ENCODE results near the gene ARHGEF19.

Gene ARHGEF19

GRCh38 chr1:16244650-16245285 lies 32.3 kb upstream of the ARHGEF19 start:
- no peak for DNase-seq (ENCODE audit: low read depth in 2 of 2)

- peak; percentile 55 to 57 for DNase-seq (ENCODE audit: low read depth in 2 of 2)
Measured at GRCh38 chr1:16243936-16244649, 31.6 kb upstream of the ARHGEF19 start.

- DNase-seq (ENCODE audit: low read depth in 2 of 2), result no peak
Measured at GRCh38 chr1:16243215-16243610, 30.8 kb upstream of the ARHGEF19 start.

GRCh38 chr1:16242556-16243214 lies 30.2 kb upstream of the ARHGEF19 start:
- DNase-seq (ENCODE audit: low read depth in 2 of 2), result no peak

GRCh38 chr1:16241221-16241708 lies 28.8 kb upstream of the ARHGEF19 start:
- DNase-seq (ENCODE audit: low read depth in 2 of 2), result no peak

- no peak for DNase-seq (ENCODE audit: low read depth in 2 of 2)
Measured at GRCh38 chr1:16239972-16240491, 27.6 kb upstream of the ARHGEF19 start.

GRCh38 chr1:16237343-16237830 lies 24.9 kb upstream of the ARHGEF19 start:
- no peak for DNase-seq (ENCODE audit: low read depth in 2 of 2)

- peak; percentile 92 to 93 for DNase-seq (ENCODE audit: low read depth in 2 of 2)
Measured at GRCh38 chr1:16236511-16237342, 24.3 kb upstream of the ARHGEF19 start, which contains the start of gene CPLANE2. TSS of gene CPLANE2 (minus strand) at chr1:16237183. CDS start at chr1:16236742, 441 bp downstream.

GRCh38 chr1:16235944-16236510 lies 23.6 kb upstream of the ARHGEF19 start:
- DNase-seq (ENCODE audit: low read depth in 2 of 2), result peak; percentile 13 to 32

- DNase-seq (ENCODE audit: low read depth in 2 of 2), result no peak
Measured at GRCh38 chr1:16235347-16235746, 22.9 kb upstream of the ARHGEF19 start.

- DNase-seq (ENCODE audit: low read depth in 2 of 2), result no peak
Measured at GRCh38 chr1:16233431-16233830, 21.0 kb upstream of the ARHGEF19 start.

GRCh38 chr1:16232316-16232710 lies 19.9 kb upstream of the ARHGEF19 start:
- DNase-seq (ENCODE audit: low read depth in 2 of 2), result no peak

GRCh38 chr1:16231331-16232315 lies 19.2 kb upstream of the ARHGEF19 start:
- no peak for DNase-seq (ENCODE audit: low read depth in 2 of 2)

GRCh38 chr1:16230744-16231143 lies 18.3 kb upstream of the ARHGEF19 start:
- DNase-seq (ENCODE audit: low read depth in 2 of 2), result no peak

- no peak for DNase-seq (ENCODE audit: low read depth in 2 of 2)
Measured at GRCh38 chr1:16229976-16230740, 17.7 kb upstream of the ARHGEF19 start.

- no peak for DNase-seq (ENCODE audit: low read depth in 2 of 2)
Measured at GRCh38 chr1:16226490-16227179, 14.2 kb upstream of the ARHGEF19 start.

GRCh38 chr1:16226129-16226489 lies 13.7 kb upstream of the ARHGEF19 start:
- DNase-seq (ENCODE audit: low read depth in 2 of 2), result no peak

- no peak for DNase-seq (ENCODE audit: low read depth in 2 of 2)
Measured at GRCh38 chr1:16224472-16224871, 12.0 kb upstream of the ARHGEF19 start.

Data from stimulated activated CD8-positive, alpha-beta memory T cell treated with anti-CD3 and anti-CD28 coated beads, Interleukin-2, amount 100 ng/mL, for 1 hour (primary cell).